GM12801 (cell line): ENCODE results near the gene SLC25A1.

ENCODE experiments used
- CTCF ChIP-seq: IDR thresholded peaks from one replicate; pipeline ENCODE4 v1.5.1; 2011; ENCODE audit warnings: control low read depth; ENCODE audit not compliant: insufficient read length; ENCODE audit errors: extremely low read depth

Gene SLC25A1

DNA sequence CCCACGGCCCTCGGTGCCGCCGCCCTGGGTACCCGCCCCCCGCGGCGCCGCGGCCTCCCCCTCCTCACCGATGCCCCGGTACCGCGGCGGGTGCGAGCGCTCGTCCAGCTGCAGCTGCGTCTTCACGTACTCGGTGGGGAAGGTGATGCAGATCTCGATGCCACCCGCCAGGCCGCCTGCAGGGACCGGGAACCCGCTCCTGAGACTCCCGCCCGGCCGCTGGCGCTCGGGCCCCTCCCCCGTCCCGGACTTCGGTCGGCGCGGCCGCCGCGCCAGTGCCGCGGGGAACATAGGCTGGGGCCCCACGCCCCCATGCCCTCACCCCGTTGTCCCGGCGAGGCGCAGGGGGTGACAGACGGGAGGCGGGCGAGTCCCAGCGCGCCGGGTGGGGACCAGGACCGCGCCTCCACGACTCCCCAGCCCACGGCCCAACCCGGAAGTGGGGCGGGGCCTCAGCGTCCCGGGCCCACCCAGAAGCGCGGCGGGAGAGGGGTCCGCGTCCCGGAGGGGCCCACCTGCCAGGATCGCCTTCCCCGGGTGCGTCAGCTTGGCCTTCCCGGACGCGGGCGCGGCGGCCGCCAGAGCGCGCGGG, 375 bp downstream of the SLC25A1 start:
- TF ChIP-seq CTCF = no peak

DNA sequence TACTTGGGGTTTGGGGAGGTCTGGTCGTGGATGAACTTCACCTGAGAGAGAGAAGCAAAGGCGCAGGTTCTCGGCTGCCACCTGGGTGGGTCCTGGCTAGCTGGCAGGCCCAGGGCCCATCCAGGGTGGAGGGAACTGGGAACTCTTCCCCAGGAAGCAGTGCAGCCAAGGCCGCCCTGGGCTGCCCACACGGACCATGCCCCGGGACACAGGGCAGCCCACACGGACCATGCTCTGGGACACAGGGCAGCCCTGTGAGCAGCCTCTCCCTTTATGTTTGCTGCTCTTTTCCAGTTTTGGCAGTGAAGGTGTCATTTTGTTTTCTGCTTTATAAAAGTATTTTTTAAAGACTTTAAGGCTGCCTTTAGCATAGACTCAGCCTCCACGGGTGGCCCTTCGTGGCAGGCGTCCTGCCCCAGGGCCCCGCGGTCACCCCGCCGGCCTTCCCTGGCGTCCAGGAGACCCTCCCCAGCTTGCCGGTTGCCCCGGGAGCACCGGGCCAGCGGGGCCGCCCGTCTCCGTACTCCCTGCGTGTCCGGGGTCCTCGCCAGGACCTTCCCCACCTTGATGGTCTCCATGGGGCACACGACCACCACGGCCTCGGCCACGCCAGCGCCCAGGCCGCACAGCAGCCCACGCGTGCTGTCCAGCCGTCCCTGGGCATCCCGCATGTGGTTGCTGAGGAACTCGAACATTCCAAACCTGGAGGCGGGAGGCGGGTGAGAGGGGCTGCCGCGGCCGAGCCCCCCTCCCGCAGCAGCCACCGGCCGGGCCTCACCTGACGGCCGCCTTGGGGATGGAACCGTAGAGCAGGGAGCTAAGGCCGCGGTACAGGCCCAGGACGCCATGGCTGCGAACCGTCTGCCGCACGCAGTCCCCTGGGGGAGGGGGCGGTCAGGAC, 1.1 kb downstream of the SLC25A1 start:
- no peak for TF ChIP-seq CTCF

- TF ChIP-seq CTCF = no peak
These were observed 1.8 kb downstream of the SLC25A1 start for GRCh38 chr22:19176732-19177131.

- no peak for TF ChIP-seq CTCF
These were observed 2.3 kb downstream of the SLC25A1 start for GRCh38 chr22:19176175-19176643.

DNA sequence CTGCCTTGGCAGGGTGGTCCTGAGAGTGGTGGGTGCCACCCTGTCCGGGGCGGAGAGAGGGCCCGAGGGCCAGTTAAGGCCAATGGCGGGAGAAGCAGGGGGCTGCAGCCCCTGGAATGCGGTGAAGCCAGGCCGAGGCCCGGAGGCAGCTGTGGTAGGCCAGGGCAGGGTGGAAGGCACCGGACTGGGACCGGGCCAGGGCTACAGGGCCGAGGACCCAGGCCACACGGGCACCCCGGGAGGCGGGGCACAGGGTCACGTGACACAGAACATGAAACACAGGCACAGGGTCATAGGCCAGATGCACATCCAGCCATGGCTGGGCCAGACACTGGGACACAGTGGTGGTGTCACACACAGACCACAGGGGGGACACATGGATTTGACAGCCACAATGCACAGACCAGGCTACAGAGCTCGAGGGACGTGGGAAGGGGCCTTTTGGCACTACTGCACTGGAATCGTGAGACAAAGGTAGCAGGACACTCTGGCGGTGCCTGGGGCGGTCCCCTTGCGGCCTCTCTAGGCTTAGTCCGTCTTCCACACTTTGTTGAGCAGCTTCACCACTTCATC, 2.8 kb downstream of the SLC25A1 start:
- TF ChIP-seq CTCF = no peak

DNA sequence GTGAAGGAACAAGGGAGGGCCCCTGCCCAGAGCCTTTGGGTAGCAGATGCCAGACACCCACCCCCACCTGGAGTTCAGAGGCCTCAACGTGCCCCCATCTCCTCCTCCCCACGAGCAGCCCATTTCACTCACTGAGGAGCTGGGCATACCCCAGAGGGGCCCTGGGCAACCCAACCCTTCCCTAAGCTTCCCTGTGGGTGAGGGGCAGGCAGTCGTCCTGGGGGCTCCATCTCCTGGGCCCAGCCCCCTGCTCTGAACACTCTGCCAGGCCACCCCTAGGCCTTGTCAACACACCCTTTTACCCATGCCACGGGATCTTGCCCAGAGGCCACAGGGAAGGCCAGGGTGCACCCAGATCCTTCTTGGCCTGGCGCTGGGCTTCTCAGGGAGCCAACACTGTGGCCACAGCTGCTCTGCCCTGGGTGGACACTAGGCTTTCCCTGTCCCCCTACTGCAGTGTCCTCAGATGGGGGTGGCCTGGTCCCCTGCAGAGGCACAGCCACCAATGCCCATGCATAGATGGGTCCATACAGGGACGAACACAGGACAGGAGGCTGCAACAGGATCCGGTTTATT, 3.4 kb downstream of the SLC25A1 start:
- no peak for TF ChIP-seq CTCF
